Measurements from ENCODE around the gene ANKRD11.

Gene ANKRD11

DNA sequence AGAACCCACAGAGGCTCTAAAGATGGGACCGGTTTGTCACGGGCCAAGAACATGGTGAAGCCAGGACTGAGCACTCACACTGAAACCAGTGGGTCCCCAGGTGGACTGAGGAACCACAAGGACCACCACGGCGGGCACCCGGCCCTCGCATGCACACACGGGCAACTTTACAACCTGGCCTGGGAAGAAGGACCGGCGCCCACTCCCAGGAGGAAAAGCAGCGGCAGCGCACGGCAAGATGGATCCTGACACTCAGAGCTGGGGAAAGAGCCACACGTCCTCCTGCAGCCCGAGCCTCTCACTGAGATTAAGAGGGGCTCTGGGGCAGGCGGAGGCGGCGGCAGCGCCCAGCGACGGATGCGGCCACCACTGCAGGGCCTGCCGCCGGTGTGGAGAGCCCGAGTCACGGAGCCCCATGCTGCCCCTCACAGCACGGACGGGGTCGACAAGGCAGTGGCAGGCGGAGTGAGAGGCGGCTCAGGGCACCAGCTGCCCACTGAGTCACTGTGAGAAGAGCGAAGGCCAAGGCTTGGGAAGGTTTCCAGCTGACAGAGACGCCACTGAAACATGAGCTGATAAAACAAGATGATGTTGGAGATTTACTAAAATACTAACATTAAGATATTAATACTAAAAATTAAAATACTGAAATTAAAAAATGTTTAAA, 118.3 kb downstream of the ANKRD11 start:
- H3K27ac ChIP-seq, result no peak overlapping the region
- TF ChIP-seq ZFX (IDR thresholded peaks at IDR 0.05; ENCODE audit: borderline replicate concordance), result no peak
- TF ChIP-seq, protein P1, sequence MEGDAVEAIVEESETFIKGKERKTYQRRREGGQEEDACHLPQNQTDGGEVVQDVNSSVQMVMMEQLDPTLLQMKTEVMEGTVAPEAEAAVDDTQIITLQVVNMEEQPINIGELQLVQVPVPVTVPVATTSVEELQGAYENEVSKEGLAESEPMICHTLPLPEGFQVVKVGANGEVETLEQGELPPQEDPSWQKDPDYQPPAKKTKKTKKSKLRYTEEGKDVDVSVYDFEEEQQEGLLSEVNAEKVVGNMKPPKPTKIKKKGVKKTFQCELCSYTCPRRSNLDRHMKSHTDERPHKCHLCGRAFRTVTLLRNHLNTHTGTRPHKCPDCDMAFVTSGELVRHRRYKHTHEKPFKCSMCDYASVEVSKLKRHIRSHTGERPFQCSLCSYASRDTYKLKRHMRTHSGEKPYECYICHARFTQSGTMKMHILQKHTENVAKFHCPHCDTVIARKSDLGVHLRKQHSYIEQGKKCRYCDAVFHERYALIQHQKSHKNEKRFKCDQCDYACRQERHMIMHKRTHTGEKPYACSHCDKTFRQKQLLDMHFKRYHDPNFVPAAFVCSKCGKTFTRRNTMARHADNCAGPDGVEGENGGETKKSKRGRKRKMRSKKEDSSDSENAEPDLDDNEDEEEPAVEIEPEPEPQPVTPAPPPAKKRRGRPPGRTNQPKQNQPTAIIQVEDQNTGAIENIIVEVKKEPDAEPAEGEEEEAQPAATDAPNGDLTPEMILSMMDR (IDR thresholded peaks at IDR 0.05), result no peak

DNA sequence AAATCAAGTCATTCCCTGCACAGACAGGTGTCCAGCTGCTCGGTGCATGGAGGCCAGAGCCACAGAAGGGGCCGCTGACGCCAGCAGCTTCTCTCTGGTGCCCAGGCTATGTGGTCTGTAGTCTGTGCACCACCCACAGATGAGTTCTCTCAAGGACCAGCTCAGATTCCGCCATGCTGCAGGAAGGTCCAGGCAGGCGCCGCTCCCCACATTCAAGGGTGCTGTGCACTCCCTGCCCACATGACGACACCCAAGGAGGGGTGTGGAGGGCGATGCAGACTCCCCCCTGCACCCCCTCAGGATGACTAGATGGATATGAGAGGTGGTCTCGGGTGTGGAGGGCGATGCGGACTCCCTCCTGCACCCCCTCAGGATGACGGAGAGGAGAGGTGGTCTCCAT, 119.0 kb downstream of the ANKRD11 start:
- TF ChIP-seq ZFX (IDR thresholded peaks at IDR 0.05; ENCODE audit: borderline replicate concordance), result no peak
- TF ChIP-seq, protein P1 (IDR thresholded peaks at IDR 0.05), result no peak
- no peak overlapping the region for H3K27ac ChIP-seq

DNA sequence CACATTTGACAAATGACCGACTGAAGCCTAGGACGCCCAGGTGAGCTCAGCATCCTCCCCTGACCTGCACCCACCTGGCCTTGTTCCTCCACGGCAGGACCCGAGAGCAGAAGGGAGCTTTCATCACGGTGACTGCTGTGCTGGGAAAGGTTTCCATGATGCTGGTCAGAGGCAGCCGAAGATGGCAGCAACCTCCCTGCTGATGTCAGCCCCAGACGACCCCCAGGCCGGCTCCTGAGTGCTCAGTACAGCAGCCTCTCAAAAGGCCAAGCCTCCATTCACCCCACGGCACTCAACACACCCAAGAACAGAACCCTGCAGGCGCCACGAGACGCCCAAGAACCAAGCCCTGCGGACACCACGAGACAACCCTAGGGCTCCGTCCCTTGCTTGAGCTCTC, 119.8 kb downstream of the ANKRD11 start:
- no peak overlapping the region for H3K27ac ChIP-seq

DNA sequence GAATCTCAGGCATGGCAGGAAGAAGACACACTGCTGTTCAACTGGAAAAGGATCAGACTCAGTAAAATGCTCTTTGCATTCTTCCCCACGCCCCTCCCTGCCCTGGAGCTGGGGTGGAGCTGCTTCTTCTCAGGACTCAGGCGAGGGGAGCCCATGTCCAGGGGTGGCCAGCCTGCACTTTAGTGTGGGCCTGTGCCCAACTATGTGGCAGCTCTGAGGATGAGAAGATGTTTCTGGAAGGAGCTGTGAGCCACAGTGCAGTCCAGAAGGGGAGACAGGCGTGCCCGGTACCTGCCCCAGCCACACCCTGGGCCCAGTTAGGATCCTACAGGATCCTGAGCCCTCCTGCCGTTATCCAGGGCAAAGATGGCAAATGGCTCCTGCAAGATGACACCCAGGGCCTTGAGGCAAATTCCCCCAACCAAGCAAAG, 120.3 kb downstream of the ANKRD11 start:
- TF ChIP-seq, protein P1 (IDR thresholded peaks at IDR 0.05), result no peak
- TF ChIP-seq ZFX (IDR thresholded peaks at IDR 0.05; ENCODE audit: borderline replicate concordance), result no peak
- no peak overlapping the region for H3K27ac ChIP-seq

More for the DNA sequence above, 119.8 kb downstream of the ANKRD11 start:
- TF ChIP-seq ZFX (IDR thresholded peaks at IDR 0.05; ENCODE audit: borderline replicate concordance), result no peak
- TF ChIP-seq, protein P1 (IDR thresholded peaks at IDR 0.05), result no peak

DNA sequence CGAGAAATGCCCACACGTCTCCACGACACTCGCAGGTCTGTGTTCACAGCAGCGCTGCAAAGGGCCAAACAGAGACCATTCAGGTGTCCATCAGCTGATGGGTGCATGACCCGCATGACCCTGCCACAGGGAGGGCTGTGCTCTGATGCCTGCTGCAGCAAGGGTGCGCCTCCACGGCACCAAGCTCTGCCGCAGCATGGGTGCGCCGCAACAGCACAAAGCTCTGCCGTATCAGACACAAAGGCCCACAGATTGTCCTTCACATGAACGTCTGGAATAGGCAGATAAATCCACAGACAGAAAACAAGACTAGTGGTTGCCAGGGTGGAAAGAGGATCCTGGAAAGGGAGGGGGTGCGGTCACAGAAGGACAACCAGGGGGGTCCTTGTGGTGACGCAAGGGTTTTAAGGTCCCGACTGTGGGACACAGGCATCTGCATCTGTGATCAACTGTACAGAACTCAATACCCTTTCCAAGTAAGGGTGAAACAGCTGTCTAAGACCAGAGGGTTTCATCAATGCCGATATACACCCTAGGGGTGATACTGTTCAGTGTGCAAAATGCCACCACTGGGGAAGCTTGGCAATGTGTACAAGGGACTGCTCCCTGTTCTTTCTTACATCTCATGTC, 121.0 kb downstream of the ANKRD11 start:
- H3K27ac ChIP-seq, result no peak overlapping the region

DNA sequence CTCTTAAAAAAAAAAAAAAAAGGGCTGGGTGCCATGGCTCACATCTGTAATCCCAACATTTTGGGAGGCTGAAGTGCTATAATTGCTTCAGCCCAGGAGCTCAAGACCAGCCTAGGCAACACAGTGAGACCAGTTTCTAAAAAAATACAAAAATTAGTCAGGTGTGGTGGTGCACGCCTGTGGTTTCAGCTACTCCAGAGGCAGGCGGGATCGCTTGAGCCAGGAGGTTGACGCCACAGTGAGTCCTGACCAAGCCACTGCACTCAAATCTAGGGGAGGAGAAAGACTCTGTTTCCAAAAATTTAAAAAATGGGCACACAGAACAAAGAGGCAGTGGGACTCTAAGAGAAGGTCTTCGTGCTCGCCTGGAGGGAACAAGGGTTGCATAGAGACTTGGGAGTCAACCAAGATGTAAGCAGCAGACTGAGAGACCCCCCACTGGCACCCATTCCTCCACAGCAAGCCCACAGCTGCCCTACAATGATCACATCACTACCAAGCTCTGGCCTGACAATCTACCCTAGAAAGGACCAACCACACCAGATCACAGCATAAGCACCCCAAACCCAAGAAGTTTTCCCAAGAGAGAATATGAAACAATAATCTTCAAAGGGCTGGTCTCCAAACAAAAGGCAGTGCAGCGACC, 121.6 kb downstream of the ANKRD11 start:
- TF ChIP-seq ZFX (IDR thresholded peaks at IDR 0.05; ENCODE audit: borderline replicate concordance), result no peak
- TF ChIP-seq, protein P1 (IDR thresholded peaks at IDR 0.05), result no peak
- H3K27ac ChIP-seq, result no peak overlapping the region

More for the DNA sequence above, 121.0 kb downstream of the ANKRD11 start:
- no peak for TF ChIP-seq ZFX (IDR thresholded peaks at IDR 0.05; ENCODE audit: borderline replicate concordance)
- TF ChIP-seq, protein P1 (IDR thresholded peaks at IDR 0.05), result no peak

DNA sequence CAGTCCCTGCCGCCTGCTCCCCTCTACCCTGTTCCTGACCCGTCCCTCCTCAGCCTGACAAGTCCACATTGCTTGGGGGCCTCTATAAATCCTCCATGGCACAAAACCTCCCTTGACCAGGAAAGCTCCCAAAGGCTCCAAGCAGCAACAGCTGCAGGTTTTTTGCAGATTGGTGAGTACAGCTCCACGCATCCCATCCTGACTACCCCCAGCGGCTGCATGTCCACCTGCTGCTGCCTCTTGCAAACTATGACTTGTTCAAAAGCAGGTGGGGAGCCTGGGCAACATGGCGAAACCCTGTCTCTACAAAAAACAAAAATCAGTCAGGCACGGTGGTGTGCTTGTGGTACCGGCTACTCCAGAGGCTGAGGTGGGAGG, 122.8 kb downstream of the ANKRD11 start:
- H3K27ac ChIP-seq, result no peak overlapping the region
- TF ChIP-seq, protein P1 (IDR thresholded peaks at IDR 0.05), result no peak
- no peak for TF ChIP-seq ZFX (IDR thresholded peaks at IDR 0.05; ENCODE audit: borderline replicate concordance)

Data from 22Rv1 (cell line).